Measurements from ENCODE around the gene GJC1.

DNA sequence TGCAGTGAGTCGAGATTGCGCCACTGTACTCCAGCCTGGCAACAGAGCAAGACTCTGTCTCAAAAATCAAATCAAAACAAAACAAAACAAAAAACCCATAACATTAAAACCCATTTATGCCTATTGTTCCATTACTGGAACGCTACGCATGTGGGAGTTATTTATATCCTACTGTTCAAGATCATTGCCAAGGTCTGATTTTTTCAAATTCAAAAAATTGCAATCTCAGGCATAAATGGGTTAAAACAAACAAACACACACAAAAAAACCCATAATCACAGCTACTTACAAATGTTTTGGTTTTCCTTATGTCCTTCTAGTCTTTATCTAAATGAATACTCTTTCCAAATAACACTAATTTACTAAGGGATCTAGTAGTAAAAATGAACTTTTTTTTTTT, 17.8 kb downstream of the GJC1 start:
- TF ChIP-seq, protein P1, sequence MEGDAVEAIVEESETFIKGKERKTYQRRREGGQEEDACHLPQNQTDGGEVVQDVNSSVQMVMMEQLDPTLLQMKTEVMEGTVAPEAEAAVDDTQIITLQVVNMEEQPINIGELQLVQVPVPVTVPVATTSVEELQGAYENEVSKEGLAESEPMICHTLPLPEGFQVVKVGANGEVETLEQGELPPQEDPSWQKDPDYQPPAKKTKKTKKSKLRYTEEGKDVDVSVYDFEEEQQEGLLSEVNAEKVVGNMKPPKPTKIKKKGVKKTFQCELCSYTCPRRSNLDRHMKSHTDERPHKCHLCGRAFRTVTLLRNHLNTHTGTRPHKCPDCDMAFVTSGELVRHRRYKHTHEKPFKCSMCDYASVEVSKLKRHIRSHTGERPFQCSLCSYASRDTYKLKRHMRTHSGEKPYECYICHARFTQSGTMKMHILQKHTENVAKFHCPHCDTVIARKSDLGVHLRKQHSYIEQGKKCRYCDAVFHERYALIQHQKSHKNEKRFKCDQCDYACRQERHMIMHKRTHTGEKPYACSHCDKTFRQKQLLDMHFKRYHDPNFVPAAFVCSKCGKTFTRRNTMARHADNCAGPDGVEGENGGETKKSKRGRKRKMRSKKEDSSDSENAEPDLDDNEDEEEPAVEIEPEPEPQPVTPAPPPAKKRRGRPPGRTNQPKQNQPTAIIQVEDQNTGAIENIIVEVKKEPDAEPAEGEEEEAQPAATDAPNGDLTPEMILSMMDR (conservative IDR thresholded peaks at IDR 0.05 in 1 of 2, IDR thresholded peaks at IDR 0.05 in 1 of 2; ENCODE audit: extremely low read depth in 1 of 2, insufficient read depth in 1 of 2, low read depth in 1 of 2, low read length in 2 of 2): no peak
- no peak for TF ChIP-seq EZH2 (IDR thresholded peaks at IDR 0.05; ENCODE audit: borderline replicate concordance, low read length)
